AG04449 (cell line): ENCODE measurements around the gene CCND3.

Experiments
- CTCF ChIA-PET: fragments of 350-600 bp; formaldehyde crosslinking; extraction: SDS; loops from one replicate; lab custom pipeline; 2021; ENCODE audit warnings: antibody characterized with exemption; lab: Yijun Ruan, JAX
- POLR2A ChIA-PET: fragments of 400-600, 350-600 bp; formaldehyde crosslinking; extraction: SDS; loops from one replicate; lab custom pipeline; 2020; ENCODE audit warnings: antibody characterized with exemption, inconsistent platforms; lab: Yijun Ruan, JAX
- DNase-seq: peaks from one replicate; pipeline ENCODE4 v3.0.0-alpha.2; 2010; ENCODE audit warnings: low read depth, low spot score
- H3K4me3 ChIP-seq: 2 replicates; pipeline ENCODE4 v1.5.1; 2011; ENCODE audit warnings: low read depth, mild to moderate bottlenecking, control low read depth, low read length
- TF ChIP-seq, protein P1 (sequence below): IDR thresholded peaks from one replicate; pipeline ENCODE4 v1.5.1; 2011; ENCODE audit warnings: mild to moderate bottlenecking, moderate library complexity, low read length, control low read depth, inconsistent platforms; ENCODE audit not compliant: insufficient read depth; ENCODE audit errors: missing control alignments

Gene CCND3

DNA sequence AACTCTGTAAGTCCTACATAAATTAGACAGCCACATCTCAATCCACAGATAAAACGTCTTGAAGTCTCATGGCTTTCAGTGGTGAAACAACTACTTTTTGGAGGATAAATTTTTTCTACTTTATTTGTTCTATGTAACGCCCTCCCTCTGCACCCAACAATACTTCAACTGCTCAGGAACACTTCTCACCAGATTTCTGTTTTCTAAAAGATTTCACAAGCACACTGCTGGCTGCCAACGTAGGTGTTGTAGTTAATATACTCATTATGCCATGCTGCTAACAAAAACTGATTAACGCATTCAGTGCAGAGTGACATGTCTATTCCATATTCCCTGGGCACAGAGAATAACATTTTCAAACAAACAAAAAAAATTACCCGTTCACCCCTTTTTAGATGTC lies 56.7 kb downstream of the CCND3 start:
- CTCF ChIA-PET, result no interaction called here
- TF ChIP-seq, protein P1, sequence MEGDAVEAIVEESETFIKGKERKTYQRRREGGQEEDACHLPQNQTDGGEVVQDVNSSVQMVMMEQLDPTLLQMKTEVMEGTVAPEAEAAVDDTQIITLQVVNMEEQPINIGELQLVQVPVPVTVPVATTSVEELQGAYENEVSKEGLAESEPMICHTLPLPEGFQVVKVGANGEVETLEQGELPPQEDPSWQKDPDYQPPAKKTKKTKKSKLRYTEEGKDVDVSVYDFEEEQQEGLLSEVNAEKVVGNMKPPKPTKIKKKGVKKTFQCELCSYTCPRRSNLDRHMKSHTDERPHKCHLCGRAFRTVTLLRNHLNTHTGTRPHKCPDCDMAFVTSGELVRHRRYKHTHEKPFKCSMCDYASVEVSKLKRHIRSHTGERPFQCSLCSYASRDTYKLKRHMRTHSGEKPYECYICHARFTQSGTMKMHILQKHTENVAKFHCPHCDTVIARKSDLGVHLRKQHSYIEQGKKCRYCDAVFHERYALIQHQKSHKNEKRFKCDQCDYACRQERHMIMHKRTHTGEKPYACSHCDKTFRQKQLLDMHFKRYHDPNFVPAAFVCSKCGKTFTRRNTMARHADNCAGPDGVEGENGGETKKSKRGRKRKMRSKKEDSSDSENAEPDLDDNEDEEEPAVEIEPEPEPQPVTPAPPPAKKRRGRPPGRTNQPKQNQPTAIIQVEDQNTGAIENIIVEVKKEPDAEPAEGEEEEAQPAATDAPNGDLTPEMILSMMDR, result no peak
- POLR2A ChIA-PET, result no interaction called here
- H3K4me3 ChIP-seq, result no peak overlapping the region
- DNase-seq, result no peak
